ENCODE data around the gene CETP.
A peak's percentile ranks its signal among the peaks of the same experiment; 100 is the strongest.

Gene CETP

DNA sequence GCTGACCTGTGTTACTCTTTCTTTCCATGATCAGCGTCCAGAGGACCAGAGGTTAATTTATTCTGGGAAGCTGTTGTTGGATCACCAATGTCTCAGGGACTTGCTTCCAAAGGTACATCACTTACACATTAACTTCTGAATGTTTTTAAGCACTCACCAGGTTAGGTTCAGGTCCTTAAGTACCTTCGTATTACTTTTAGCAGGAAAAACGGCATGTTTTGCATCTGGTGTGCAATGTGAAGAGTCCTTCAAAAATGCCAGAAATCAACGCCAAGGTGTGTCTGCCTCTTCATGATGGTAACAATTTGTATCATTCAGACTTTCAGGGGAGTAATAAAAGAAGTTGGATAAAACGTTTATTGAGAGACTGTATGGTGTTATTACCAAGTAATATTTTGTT, 26.5 kb upstream of the CETP start:
- DNase-seq, result no peak

DNA sequence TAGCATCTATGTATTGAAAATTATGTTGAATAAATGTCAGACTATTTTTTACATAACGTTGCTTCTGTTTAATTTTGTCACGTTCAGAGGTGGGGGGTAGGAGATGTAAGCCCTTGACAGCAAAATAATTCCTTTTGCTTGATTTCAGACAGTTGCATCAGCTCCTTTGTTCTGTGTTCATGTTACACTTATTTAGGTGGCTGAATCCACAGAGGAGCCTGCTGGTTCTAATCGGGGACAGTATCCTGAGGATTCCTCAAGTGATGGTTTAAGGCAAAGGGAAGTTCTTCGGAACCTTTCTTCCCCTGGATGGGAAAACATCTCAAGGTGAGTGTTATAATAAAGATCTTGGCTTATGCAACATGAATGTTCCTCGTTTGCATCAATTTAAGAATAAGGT, 25.3 kb upstream of the CETP start:
- no peak for DNase-seq

DNA sequence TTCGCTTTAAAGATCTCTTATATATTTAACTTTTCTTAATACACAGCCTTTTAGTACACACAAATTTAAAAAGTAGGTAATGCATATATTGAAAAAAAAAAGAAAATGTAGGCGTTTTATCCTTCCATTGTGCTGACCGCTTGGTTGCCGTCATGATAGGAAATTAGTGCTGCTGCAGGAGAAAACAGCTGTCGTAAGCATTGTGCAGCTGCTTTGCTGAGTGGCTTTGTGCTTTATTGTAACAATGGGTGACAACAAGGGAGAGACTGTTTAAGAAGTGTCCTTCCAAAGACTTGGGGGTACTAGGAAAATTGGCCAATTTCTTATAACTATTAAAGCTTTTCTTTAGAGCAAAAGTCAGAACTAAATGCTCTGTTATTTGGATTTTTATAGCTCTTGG, 24.8 kb upstream of the CETP start:
- no peak for DNase-seq

DNA sequence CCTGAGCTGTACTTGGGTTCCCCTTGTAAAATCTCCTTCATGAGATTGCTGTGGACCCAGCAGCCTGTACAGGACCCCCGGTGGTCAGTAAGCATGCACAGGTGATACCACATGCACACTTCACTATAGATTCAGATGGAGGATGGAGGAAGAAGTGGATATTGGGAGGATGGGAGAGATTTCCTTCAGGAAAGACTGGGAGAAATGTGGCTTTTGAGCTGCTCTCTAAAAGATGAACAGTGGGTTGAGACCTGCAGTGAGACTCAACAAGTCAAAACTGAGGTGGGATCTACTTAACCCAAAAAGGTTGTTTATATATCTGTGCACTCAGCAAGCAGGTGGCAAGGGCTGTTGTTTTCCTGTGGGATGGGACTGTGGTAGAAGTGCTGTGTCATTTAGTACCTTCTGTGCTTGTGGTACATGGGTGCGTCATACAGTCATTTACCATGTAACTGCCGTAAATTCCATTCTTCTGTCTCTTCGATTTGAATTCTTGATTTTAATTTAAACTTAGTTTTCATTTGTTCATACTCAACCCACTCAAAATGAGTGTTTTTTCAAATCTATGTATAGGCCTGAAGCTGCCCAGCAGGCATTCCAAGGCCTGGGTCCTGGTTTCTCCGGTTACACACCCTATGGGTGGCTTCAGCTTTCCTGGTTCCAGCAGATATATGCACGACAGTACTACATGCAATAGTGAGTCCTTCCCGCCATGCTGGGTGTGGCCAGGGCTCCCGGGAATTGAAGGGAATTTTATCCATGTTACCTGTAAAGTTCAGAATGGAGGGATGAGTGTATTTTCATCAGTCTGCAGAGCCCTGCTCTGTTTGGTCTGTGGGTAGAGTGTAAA, 22.9 kb upstream of the CETP start:
- DNase-seq, result no peak

DNA sequence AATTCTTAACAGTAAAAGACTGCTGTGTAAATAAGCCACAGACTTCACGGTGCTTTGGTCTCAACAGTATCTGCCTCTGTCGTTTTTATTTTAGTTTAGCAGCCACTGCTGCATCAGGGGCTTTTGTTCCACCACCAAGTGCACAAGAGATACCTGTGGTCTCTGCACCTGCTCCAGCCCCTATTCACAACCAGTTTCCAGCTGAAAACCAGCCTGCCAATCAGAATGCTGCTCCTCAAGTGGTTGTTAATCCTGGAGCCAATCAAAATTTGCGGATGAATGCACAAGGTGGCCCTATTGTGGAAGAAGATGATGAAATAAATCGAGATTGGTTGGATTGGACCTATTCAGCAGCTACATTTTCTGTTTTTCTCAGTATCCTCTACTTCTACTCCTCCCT, 21.9 kb upstream of the CETP start:
- no peak for DNase-seq

DNA sequence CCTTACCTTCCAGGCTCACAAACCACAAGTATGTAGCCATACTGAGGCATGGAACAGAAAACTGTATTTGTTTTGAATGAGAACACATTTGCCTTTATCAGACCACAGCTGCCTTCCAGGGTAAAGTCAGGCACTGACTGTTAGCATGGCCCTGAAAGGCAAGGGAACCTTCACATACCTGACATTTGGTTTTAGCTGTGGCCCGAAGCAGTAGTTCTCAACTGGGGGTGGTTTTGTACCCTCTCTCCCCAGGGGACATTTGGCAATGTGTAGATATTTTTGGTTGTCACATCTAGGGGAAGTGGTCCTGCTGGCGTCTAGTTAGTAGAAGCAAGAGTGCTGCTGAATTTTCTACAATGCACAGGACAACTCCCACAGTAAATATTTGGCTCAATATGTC, 20.7 kb upstream of the CETP start:
- no peak for DNase-seq

DNA sequence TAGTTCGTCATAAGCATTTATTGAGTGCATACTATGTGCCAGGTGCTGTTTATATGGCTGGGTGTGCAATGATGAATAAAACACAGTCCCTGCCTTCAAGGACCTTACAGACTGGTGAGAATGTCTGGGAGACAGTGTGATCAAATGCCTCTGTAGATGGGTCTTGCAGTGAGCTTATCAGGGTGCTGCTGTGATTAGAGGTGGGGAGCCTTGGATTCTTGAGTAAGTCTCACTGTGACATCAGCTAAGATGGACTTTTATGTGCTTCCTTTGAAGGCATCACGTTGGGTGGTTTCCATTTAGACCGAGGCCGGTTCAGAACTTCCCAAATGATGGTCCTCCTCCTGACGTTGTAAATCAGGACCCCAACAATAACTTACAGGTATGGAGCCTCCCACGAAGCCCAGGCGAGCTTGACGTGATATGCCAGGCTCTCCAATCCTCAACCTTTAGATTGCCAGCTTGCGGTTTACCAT, 19.9 kb upstream of the CETP start:
- no peak for DNase-seq

DNA sequence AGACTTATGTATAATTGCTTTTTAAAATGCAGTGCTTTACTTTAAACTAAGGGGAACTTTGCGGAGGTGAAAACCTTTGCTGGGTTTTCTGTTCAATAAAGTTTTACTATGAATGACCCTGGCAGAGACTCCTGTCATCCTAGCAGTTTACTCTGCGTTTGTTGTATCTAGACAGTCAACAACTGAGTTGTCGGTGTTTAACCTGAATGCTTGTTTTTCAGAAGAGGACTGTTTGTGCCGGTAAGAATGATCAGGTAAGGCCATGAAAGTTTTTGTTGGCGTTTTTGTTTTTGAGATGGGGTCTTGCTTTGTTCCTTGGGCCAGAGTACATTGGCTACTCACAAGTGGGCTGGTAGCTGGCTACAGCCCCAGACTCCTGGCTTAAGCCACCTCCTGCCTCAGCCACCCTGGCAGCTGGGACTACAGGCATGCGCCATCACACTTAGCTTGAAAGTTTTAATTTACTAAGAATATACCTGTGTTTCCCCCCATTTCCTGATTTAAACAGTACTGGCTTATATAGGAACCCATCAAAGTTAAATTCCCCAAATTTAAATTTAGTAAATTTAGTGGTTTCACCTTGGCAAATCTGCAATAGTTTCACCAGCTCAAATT, 17.9 kb upstream of the CETP start:
- DNase-seq, result no peak

DNA sequence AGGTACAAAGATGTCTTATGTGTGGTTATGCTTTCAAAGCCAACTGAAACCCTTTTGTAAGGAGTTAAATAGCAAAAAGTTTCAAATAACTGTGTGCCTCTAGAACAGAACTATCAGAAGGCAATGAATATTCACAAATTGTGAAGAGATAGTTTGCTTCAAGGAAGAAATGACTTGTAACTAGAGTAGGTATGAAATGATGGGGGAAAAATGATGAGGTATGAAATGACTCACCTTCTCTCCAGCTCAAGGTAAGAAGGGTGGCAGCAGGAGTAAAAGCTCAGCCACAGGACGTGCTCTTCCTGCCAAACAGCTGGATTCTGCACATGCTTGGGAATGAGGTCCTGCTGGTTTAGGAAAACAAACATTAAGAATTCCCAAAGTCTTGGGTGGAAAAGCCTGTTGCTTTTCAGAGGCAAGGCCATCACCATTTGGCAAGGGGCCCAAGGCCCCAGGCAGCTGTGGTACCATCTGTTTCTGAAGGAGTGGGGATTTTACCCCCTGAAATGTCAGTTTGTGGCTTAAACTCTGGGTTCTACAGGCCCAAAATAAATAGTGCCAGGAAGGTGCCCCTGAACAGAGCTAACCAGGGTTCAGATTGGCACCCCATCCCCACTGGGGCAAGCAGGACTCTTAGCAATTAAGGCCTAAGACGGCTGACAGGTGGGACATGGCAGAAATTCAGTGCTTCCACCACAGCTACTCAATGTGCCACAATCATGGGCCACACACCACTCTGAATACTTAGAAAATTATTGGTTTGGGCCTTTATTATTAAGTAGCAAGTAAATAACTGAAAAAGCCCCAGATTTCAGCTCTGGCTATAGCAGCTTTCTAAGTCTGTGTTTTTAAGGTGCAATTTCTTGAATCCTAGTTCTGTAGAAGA, 16.6 kb upstream of the CETP start:
- no peak for DNase-seq

DNA sequence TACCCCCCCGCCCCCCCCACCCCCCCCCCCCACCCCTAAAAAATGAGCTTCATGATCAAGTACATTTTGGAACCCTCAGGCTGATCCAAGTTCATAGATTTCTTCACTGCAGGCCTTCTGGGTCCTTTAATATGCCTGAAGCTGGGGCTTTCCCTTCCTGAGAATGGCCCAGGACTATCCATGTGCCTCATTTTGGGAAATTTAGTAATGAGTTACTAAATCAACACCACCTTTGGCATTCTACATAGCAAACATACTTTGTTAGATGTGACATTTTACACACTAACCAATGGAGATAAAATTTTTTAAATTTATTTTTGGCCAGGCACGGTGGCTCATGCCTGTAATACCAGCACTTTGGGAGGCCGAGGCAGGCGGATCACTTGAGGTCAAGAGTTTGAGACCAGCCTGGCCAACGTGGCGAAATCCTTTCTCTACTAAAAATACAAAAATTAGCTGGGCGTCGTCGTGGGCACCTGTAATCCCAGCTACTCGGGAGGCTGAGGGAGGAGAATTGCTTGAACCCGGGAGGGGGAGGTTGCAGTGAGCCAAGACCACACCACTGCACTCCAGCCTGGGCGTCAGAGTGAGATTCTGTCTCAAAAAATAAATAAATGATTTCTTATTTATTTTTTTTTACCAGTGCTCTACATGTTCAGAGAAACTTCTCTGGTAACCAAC, 15.8 kb upstream of the CETP start:
- DNase-seq, result no peak

DNA sequence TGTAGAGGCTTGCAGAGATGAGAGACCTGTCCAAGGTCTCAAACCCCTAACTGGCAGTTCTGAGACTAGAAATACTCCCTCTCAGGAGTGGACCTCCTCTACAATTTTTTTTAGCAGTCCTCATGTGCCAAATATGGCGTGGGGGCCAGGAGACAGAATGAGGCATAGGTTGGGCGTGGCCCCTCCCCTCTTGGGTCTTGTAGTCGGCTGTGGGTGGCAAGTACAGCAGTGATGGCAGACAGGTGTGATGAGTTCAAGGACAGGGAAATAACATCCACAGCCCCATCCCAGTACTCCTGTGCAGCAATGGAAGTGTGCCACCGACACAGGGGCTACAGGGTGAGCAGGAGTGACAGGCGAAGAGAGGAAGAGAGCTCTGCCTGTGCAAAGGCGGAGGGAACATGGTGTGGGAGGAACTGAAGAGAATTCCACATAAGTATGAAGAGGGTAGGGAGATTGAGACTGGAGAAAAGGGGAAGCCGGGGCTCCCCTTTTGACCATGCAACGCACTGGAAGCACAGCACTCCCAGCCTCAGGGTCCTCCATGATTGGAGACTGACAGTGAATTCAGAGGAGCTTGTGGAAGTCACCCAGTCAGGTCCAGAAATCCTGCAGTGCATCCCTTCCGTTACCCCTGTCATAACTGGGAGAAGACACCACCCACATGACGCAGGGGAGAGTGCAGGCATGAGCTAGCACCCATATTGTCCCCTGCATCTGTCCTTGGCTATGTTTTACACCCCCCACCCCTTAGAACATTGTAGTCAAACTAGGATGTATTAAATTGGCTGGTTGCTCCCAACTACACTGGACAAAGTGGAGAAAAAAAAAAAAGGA, 14.8 kb upstream of the CETP start:
- no peak for DNase-seq

DNA sequence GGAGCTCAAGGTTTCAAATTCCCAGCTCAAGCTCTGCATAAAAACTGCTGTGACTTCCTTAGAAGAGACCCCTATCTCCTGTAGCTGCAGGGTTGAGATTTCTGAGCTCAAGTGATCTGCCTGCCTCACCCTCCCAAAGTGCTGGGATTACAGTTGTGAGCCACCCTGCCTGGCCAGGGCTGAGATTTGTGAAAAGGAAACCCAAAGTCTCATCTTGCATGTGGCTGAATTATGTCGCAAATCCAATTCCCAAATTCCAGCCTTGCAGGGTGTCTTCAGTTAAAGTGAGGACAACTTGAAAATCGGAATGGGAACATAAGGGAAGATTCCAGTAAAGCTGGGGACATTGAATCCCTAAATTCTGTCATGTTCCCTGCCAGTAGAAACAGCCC, 14.2 kb upstream of the CETP start:
- DNase-seq, result no peak

DNA sequence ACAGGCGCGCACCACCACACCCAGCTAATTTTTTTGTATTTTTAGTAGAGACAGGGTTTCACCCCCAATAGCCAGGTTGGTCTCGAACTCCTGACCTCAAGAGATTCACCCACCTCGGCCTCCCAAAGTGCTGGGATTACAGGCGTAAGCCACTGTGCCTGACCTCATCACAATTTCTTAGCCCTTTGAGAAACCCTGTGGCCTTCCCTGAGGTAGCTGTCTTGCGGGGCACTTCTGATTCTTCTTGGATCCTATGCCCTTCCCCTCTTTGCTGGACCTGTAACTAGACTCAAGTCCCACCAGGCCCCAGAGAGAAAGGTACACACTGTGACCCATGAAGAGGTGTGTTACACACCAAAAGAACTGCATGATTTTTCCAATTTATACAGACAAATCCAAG, 13.5 kb upstream of the CETP start:
- DNase-seq, result no peak

DNA sequence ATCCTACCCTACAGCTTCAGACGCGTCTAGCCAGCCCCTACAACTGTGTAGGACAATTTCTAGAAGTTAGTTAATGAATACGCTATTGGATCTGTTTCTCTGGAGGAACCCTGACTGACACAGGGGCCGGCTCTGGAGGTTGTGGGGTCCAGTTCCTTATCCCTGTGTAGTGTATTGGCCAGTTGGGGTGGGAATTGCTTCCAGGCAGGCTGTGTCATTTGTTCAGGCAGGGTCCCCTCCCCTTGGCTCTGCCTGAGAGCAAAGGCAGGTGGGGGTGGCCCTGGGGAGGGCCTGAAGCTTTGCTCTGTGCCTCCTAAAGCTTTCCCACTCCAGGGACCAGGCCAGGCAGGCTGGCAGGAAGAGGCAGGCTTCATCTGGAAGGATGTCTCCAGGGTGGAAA, 11.7 kb upstream of the CETP start:
- no peak for DNase-seq

DNA sequence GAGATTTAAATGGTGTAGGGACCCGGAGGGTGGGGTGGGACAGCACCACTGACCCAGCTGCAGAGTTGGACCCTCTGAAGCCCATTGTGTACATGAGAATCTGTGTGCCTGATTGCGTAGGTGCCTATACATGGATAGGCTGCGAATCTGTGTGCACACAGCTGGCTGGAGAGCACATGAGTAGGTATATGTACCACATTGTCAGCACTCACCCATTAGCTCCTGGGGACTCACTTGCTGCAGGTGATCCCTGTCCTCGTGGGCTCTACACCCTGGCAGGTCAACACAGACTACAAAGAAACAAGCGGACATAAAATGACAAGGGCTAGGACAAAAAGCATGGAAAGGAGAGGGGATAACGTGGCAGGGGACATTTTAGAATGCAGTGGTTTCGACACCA, 11.3 kb upstream of the CETP start:
- no peak for DNase-seq

DNA sequence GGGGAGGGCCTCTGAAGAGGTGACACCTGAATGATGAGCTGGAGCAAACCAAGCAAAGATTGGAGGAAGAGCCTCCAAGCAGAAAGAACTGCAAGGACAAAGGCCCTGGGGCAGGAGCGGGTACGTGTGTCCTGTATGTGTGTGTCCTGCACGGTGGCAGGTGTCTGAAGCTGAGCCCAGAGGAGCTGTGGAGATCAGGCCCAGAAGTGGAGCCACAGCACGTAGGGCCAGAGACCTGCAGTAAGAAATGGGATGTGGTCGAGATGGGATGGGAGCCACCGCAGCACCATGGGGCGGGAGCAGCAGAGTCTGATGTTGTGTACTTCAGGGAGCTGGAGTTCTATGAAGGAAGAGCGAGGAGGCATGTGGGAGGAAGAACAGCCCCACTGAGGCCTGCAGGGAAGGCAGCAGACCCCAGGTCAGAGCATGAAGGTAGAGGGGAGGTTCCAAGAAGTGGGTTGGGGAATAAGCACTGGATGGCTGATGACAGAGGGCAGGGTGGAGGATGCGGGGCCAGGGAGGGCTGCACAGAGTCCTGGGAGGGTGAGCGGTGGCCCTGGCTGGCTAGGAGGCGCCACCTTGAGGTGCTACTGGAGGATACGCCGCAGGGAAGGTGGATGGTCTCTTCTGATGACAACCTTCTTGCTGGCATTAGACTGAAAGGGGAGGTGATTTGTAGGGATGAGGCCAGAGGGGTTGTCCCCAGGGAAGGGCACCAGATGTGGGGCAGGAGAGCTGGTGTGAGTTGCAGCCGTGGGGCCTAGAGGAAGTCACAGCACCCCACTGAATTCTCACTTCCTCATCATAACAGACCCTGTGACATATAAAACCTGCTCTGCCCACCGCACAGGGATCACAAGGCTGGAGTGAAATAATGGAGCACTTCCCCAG, 10.6 kb upstream of the CETP start:
- peak; percentile 17 for DNase-seq

DNA sequence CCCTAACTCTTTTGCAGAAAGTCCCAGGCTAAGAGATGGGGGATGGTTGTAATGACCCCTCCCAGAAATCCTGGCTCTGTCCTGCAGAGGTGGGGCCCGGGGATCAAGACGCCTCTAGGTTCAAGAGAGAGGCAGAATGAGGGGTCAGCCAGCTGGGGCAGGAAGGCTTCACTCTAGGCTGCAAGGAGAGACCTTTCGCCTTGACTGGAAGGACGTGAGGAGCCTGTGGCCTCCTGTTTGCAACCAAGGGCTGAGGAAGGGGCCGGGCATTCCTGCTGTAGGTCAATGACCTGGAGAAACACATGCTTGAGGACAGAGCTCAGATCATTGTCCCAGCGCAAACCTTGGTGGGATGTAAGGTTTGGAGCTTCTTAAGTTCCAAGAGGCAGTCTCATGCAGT, 8.7 kb upstream of the CETP start:
- no peak for DNase-seq

DNA sequence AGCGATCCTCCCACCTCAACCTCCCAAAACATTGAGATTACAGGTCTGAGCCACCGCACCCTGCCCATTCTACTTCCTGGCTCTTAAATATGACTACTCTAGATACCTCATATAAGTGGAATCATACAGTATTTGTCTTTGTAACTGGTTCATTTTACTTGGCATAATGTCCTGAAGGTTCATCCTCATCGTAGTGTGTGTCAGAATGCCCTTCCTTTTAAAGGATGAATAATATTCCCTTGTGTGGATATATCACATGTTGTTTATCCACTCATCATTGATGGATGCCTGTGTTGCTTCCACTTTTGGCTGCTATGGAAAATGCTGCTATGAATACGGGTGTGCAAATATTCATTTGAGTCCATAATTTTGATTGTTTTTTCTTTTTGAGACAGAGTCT, 5.7 kb upstream of the CETP start:
- DNase-seq, result no peak

DNA sequence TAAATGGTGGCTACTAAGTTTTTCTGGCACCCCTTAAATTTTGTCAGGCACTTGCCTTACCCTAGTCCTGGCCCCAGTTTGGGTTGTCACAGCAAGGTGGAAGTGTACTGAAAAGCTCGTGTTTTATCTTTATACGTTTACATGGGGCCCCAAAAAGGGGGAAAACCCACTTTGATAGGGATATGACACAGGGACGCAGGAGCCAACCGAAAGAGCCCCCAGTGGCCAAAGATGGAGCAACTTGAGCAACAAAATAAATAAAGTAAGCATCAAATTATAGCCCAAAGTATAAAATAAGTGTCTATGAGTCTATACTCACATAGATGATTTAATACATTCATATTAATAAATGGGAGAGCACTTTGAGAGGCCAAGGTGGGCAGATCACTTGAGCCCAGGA, 5.0 kb upstream of the CETP start:
- DNase-seq, result no peak

DNA sequence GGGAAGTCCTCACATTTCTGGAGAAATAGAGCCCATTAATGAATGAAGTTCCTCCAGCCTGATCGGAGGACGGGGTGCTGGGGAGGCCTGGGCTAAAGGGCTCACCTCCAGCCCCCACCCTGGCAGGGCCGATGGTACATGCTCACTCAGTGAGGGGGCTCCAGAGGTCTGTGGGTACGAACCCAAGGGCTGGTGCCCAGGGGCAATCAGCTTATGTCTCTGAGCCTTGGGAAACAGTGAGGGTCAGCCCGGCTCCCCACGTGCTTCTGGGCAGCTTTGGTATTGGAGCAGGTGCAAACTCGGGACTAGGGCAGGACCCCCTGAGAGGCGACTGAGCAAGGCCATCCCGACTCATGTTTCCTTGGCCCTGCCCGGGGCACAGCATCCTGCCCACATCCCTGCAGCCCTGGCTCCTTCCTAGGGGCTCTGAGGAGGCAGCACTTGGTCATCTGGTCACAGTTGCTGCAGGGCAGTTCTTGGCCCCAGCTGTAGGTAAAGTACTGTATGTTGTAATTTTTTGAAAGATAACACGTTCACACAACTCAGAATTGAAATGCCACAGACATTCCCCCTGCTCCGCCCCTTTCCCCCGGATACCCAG, 969 bp upstream of the CETP start:
- DNase-seq, result no peak

DNA sequence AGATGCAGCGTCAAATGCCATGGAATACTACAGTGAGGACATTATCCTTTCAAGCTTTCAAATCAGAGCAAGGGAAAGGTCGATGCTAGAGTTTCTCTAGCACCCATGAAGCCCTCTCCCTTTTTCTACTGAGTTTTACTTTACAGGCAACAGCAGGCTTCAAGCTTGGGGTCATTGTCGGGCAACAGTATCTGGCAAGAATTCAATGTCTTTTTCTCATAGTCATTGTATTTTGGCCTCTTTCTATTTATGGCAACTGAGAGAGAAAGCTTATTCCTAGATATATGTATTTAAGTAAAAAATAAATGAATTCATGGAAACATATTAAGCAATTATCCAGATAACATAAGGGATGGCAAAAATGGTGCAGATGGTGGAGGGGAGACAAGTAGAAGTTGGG, 364 bp upstream of the CETP start:
- DNase-seq, result no peak

Measured in HCEC 1CT (cell line).